ENCODE results near the gene KCNE1. TPM values are rescaled to one million over a fixed set of nuclear protein-coding genes. Genes with fewer than 3 reads are reported as not detected.
"Not testable (repeated sequence)": the region's sequence is repeated elsewhere in the genome, so short reads cannot be mapped to it uniquely, and the experiment has no call there.

Gene KCNE1
- total RNA-seq, 1 donor from 2014 or later, result 0.59 TPM

- H3K36me3 Mint-ChIP-seq (ENCODE audit: unreplicated experiment); H3K4me3 Mint-ChIP-seq (ENCODE audit: unreplicated experiment); DNase-seq (ENCODE audit: extremely low spot score, unreplicated experiment); H3K27ac Mint-ChIP-seq (ENCODE audit: unreplicated experiment); H3K9me3 Mint-ChIP-seq (ENCODE audit: unreplicated experiment); H3K27me3 Mint-ChIP-seq (ENCODE audit: unreplicated experiment); H3K4me1 Mint-ChIP-seq (ENCODE audit: unreplicated experiment): not testable (repeated sequence)
Observed at GRCh38 chr21:34447018-34447417, 65.0 kb downstream of the KCNE1 start.

- H3K27me3 Mint-ChIP-seq (ENCODE audit: unreplicated experiment); H3K4me1 Mint-ChIP-seq (ENCODE audit: unreplicated experiment); H3K9me3 Mint-ChIP-seq (ENCODE audit: unreplicated experiment); H3K36me3 Mint-ChIP-seq (ENCODE audit: unreplicated experiment); H3K4me3 Mint-ChIP-seq (ENCODE audit: unreplicated experiment); DNase-seq (ENCODE audit: extremely low spot score, unreplicated experiment); H3K27ac Mint-ChIP-seq (ENCODE audit: unreplicated experiment): not testable (repeated sequence)
Observed at GRCh38 chr21:34443486-34443885, 68.5 kb downstream of the KCNE1 start.

- H3K4me1 Mint-ChIP-seq (ENCODE audit: unreplicated experiment); H3K27ac Mint-ChIP-seq (ENCODE audit: unreplicated experiment); H3K36me3 Mint-ChIP-seq (ENCODE audit: unreplicated experiment); H3K9me3 Mint-ChIP-seq (ENCODE audit: unreplicated experiment); H3K4me3 Mint-ChIP-seq (ENCODE audit: unreplicated experiment); DNase-seq (ENCODE audit: extremely low spot score, unreplicated experiment); H3K27me3 Mint-ChIP-seq (ENCODE audit: unreplicated experiment): not testable (repeated sequence)
Observed at GRCh38 chr21:34429710-34430109, 82.3 kb downstream of the KCNE1 start.

- not testable (repeated sequence) for H3K27ac Mint-ChIP-seq (ENCODE audit: unreplicated experiment); H3K9me3 Mint-ChIP-seq (ENCODE audit: unreplicated experiment); H3K4me1 Mint-ChIP-seq (ENCODE audit: unreplicated experiment); H3K27me3 Mint-ChIP-seq (ENCODE audit: unreplicated experiment); H3K36me3 Mint-ChIP-seq (ENCODE audit: unreplicated experiment); DNase-seq (ENCODE audit: extremely low spot score, unreplicated experiment); H3K4me3 Mint-ChIP-seq (ENCODE audit: unreplicated experiment)
Observed at GRCh38 chr21:34428441-34428840, 83.6 kb downstream of the KCNE1 start.

GRCh38 chr21:34427339-34427738, 84.7 kb downstream of the KCNE1 start:
- not testable (repeated sequence) for H3K36me3 Mint-ChIP-seq (ENCODE audit: unreplicated experiment); DNase-seq (ENCODE audit: extremely low spot score, unreplicated experiment); H3K27ac Mint-ChIP-seq (ENCODE audit: unreplicated experiment); H3K9me3 Mint-ChIP-seq (ENCODE audit: unreplicated experiment); H3K4me3 Mint-ChIP-seq (ENCODE audit: unreplicated experiment); H3K27me3 Mint-ChIP-seq (ENCODE audit: unreplicated experiment); H3K4me1 Mint-ChIP-seq (ENCODE audit: unreplicated experiment)

- not testable (repeated sequence) for DNase-seq (ENCODE audit: extremely low spot score, unreplicated experiment); H3K4me1 Mint-ChIP-seq (ENCODE audit: unreplicated experiment); H3K4me3 Mint-ChIP-seq (ENCODE audit: unreplicated experiment); H3K9me3 Mint-ChIP-seq (ENCODE audit: unreplicated experiment); H3K36me3 Mint-ChIP-seq (ENCODE audit: unreplicated experiment); H3K27me3 Mint-ChIP-seq (ENCODE audit: unreplicated experiment); H3K27ac Mint-ChIP-seq (ENCODE audit: unreplicated experiment)
Observed at GRCh38 chr21:34423805-34424204, 88.2 kb downstream of the KCNE1 start, which contains the start of gene SMIM34. Gene SMIM34 (minus strand): TSS chr21:34423951. CDS start chr21:34423839, 112 bp downstream.

- not testable (repeated sequence) for H3K4me3 Mint-ChIP-seq (ENCODE audit: unreplicated experiment); H3K27me3 Mint-ChIP-seq (ENCODE audit: unreplicated experiment); H3K9me3 Mint-ChIP-seq (ENCODE audit: unreplicated experiment); H3K36me3 Mint-ChIP-seq (ENCODE audit: unreplicated experiment); H3K4me1 Mint-ChIP-seq (ENCODE audit: unreplicated experiment); DNase-seq (ENCODE audit: extremely low spot score, unreplicated experiment); H3K27ac Mint-ChIP-seq (ENCODE audit: unreplicated experiment)
Observed at GRCh38 chr21:34417448-34418077, 94.4 kb downstream of the KCNE1 start.

- H3K4me1 Mint-ChIP-seq (ENCODE audit: unreplicated experiment); H3K27me3 Mint-ChIP-seq (ENCODE audit: unreplicated experiment); H3K4me3 Mint-ChIP-seq (ENCODE audit: unreplicated experiment); H3K9me3 Mint-ChIP-seq (ENCODE audit: unreplicated experiment); DNase-seq (ENCODE audit: extremely low spot score, unreplicated experiment); H3K27ac Mint-ChIP-seq (ENCODE audit: unreplicated experiment); H3K36me3 Mint-ChIP-seq (ENCODE audit: unreplicated experiment): not testable (repeated sequence)
Observed at GRCh38 chr21:34407294-34407693, 104.7 kb downstream of the KCNE1 start.

GRCh38 chr21:34406676-34407075, 105.3 kb downstream of the KCNE1 start:
- H3K4me1 Mint-ChIP-seq (ENCODE audit: unreplicated experiment); DNase-seq (ENCODE audit: extremely low spot score, unreplicated experiment); H3K27ac Mint-ChIP-seq (ENCODE audit: unreplicated experiment); H3K4me3 Mint-ChIP-seq (ENCODE audit: unreplicated experiment); H3K36me3 Mint-ChIP-seq (ENCODE audit: unreplicated experiment); H3K9me3 Mint-ChIP-seq (ENCODE audit: unreplicated experiment); H3K27me3 Mint-ChIP-seq (ENCODE audit: unreplicated experiment): not testable (repeated sequence)

- H3K4me3 Mint-ChIP-seq (ENCODE audit: unreplicated experiment); H3K9me3 Mint-ChIP-seq (ENCODE audit: unreplicated experiment); H3K27ac Mint-ChIP-seq (ENCODE audit: unreplicated experiment); H3K27me3 Mint-ChIP-seq (ENCODE audit: unreplicated experiment); H3K36me3 Mint-ChIP-seq (ENCODE audit: unreplicated experiment); DNase-seq (ENCODE audit: extremely low spot score, unreplicated experiment); H3K4me1 Mint-ChIP-seq (ENCODE audit: unreplicated experiment): not testable (repeated sequence)
Observed at GRCh38 chr21:34406102-34406501, 105.9 kb downstream of the KCNE1 start.

- not testable (repeated sequence) for DNase-seq (ENCODE audit: extremely low spot score, unreplicated experiment); H3K27ac Mint-ChIP-seq (ENCODE audit: unreplicated experiment); H3K9me3 Mint-ChIP-seq (ENCODE audit: unreplicated experiment); H3K36me3 Mint-ChIP-seq (ENCODE audit: unreplicated experiment); H3K4me3 Mint-ChIP-seq (ENCODE audit: unreplicated experiment); H3K27me3 Mint-ChIP-seq (ENCODE audit: unreplicated experiment); H3K4me1 Mint-ChIP-seq (ENCODE audit: unreplicated experiment)
Observed at GRCh38 chr21:34405686-34406085, 106.3 kb downstream of the KCNE1 start.

GRCh38 chr21:34404742-34405141, 107.3 kb downstream of the KCNE1 start:
- H3K9me3 Mint-ChIP-seq (ENCODE audit: unreplicated experiment); H3K4me1 Mint-ChIP-seq (ENCODE audit: unreplicated experiment); H3K27me3 Mint-ChIP-seq (ENCODE audit: unreplicated experiment); H3K27ac Mint-ChIP-seq (ENCODE audit: unreplicated experiment); H3K36me3 Mint-ChIP-seq (ENCODE audit: unreplicated experiment); DNase-seq (ENCODE audit: extremely low spot score, unreplicated experiment); H3K4me3 Mint-ChIP-seq (ENCODE audit: unreplicated experiment): not testable (repeated sequence)

GRCh38 chr21:34400522-34400921, 111.5 kb downstream of the KCNE1 start:
- H3K9me3 Mint-ChIP-seq (ENCODE audit: unreplicated experiment); H3K27ac Mint-ChIP-seq (ENCODE audit: unreplicated experiment); DNase-seq (ENCODE audit: extremely low spot score, unreplicated experiment); H3K27me3 Mint-ChIP-seq (ENCODE audit: unreplicated experiment); H3K36me3 Mint-ChIP-seq (ENCODE audit: unreplicated experiment); H3K4me1 Mint-ChIP-seq (ENCODE audit: unreplicated experiment); H3K4me3 Mint-ChIP-seq (ENCODE audit: unreplicated experiment): not testable (repeated sequence)
